ENCODE measurements around the gene TICAM2.

TICAM2 gene

GRCh38 chr5:115530426-115530825 lies 71.9 kb downstream of the TICAM2 start:
- DNase-seq: no peak

All from NCI-H1105 (cell line).